Amniotic stem cell (primary cell): Measurements from ENCODE around the gene RAPGEF2.
"Not testable (repeated sequence)": the region's sequence is repeated elsewhere in the genome, so short reads cannot be mapped to it uniquely, and the experiment has no call there.

Source experiments
- DNase-seq: peaks from one replicate; lab custom pipeline; 2025; lab: John Stamatoyannopoulos, UW

RAPGEF2 gene

GRCh38 chr4:159240046-159240445 is 137.2 kb downstream of the RAPGEF2 start:
- no peak for DNase-seq

DNA sequence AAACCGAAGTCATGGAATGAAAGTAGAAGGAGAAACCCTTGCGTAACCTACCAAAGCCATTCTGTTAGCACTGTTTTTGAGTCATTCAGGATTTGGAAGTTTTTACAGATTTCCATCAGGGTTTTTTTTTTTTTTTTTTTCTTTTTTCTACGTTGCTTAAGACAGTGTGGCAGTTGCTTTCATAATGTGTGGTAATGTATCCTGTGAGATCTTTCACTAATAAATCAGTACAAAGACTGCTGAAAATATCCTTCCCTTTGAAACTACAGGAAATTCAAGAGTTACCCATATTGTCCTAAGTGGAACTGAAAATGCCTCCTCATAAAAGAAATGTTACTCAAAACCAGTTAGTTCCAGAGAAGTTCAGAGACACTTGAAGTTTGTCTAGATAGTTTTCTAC is 137.8 kb downstream of the RAPGEF2 start:
- DNase-seq: no peak

- DNase-seq: no peak
Measured at GRCh38 chr4:159242427-159242826, 139.5 kb downstream of the RAPGEF2 start.

DNA sequence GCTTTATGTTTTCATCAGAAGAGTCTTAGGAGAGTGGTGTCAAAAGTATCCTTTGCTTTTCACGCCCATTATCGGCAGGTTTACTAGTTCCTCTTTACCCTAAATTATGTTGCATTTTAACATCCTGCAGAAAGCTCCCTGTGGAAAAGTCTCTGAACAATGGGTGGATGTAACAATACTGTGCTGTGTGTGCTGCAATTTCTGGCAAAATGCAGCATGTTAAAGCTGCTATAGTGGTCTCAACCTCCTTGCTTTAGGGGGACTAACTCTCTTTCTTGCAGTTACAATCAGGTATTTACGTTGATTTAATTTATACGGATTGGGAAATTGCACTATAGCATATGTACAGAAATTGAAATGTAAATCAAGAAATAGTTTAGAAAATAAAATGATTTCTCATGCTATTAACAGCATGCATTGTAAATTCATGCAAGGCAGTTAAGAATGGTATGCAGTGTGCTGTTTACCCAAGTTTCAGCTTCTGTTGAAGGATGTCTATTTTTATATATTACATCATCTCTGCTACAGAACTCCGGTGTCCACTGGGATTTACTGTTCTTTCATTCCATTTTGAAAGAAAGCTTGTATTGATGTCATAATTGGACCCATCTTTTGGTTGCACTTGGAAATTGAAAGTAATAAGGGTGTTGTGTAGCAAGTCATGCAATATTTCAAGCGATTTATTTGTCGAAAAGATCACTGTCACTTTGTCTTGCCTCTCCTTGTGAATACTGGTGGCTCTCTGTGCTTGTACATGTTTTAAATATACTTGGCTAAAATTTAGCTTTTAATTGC is 145.7 kb downstream of the RAPGEF2 start:
- DNase-seq: no peak

DNA sequence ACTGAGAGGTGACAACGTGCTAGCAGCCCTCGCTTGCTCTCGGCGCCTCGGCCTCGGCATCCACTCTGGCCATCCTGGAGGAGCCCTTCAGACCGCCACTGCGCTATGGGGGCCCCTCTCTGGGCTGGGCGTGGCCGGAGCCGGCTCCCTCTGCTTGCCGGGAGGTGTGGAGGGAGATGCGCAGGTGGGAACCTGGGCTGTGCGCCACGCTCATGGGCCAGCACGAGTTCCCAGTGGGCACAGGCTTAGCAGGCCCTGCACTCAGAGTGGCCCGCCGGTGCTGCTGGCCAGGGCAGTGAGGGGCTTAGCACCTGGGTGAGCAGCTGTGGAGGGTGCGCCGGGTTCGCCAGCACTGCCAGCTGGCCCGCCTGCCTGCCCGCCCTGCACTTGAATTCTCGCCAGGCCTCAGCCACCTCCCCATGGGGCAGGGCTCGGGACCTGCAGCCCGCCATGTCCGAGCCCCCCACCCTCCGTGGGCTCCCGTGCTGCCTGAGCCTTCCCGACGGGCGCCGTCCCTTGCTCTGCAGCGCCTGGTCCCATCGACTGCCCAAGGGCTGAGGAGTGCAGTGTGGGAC is 148.0 kb downstream of the RAPGEF2 start:
- DNase-seq: no peak

- DNase-seq: not testable (repeated sequence)
Measured at GRCh38 chr4:159251580-159251979, 148.7 kb downstream of the RAPGEF2 start.

DNA sequence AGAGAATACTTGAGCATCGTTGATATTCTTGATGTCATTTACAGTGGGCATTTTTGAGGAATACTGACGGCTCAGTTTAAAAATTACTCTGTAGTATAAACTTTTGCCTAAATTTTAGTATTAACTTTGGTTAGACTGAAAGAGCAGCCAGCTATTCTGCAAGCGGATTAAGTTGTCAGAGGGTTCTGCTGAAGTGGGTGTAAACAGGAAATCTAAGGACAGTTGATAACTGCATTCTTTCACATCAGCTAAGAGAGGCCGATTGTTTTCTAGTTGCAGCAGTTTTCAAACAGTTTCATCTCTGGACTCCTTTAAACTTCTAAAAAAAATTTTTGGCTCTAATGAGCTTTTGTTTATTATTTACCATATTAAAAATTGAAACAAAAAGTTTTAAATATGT is 149.6 kb downstream of the RAPGEF2 start:
- no peak for DNase-seq

GRCh38 chr4:159256037-159256436 is 153.2 kb downstream of the RAPGEF2 start:
- no peak for DNase-seq

DNA sequence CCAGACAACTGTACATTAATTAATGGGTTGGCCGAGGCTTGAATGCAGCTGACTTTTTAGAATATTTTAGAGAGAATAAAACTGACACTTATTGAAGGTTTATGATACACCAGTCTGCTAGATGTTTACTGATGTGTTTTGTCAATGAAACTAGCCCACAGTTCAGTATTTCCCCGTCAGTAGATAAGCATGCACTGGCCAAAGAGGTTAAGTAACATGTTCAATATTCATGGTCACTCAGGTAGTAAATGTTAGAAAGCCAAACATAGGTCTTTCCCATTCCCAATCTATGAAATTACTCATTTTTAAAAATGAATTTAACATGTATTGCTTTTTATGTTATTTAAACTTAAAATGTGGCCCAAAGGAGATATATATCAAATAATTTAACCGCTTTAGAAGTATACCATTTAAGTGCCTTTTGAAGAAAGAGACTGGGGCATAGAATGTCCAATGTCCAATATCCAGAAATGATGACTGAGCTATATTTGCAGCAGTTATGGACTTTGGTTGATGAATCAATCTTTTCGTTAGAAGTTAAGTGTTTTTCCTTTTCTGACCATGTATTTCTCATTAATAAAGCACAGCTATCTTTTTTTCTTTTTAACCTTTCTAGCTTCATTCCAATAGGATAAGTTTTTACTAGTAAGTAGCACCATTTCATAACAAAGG is 156.1 kb downstream of the RAPGEF2 start:
- DNase-seq: no peak

GRCh38 chr4:159264057-159264456 is 161.2 kb downstream of the RAPGEF2 start:
- no peak for DNase-seq

DNA sequence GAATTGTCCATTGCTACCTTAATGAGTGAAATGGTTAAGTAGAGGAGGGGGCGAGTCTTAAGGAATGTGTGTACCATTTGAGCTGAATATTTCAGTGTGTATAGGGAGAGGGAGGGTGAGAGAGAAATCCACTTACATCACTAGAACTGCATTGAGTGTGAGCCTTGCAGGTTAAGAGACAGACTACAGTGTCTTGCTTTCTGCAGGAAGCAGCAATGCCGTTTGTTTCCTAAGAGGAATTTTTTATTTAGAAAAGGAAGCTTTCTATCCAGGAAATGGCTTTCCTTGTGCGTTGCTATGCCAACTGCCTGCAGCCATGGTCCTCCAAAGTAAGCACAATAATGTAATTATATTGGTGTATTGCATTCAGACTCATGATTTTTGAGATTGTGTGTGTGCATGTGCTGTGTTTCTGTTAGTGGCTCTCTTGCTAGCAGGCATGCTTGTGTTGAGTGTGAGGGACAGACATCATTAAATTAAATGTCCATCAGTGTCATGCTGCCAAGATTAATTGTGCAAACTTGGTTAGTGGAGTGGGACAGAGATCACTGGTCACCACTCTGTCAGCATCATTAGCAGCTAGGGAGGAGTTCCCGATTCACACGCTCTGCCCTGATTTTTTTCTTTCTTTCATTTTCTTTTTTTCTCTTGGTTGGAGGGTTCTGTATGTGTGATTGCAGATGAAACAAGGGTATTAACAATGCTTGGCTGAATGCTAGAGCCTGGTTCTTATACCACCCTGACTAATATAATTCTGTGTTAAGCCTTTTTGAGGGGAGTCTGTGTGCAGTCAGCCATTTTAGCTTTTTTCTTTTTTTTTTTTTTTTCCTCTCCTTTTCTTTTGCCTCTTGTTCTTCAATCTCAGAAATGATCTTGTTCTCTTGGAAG is 164.3 kb downstream of the RAPGEF2 start:
- DNase-seq: no peak

DNA sequence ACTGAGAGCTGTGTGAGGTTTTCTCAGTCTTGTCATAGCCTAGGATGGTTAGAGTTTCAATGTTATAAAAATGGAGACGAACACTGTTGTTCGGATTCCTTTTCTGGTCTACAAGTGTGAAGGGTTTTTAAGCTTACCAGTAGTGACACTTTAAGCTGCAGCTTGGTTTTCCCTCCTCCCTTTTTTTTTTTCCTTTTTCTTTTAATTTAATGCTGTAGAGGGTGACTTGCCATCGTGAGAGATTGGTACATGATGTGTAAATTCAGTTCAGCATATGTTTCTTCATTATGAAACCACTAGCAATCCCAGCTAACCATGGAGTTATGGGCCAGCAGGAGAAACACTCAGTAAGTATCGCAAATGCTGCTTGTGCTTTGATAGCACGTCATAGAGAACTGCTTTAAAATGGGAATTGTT is 165.0 kb downstream of the RAPGEF2 start:
- DNase-seq: no peak

GRCh38 chr4:159268607-159269006 is 165.7 kb downstream of the RAPGEF2 start:
- DNase-seq: no peak

GRCh38 chr4:159269116-159269515 is 166.2 kb downstream of the RAPGEF2 start:
- no peak for DNase-seq

GRCh38 chr4:159269956-159270355 is 167.1 kb downstream of the RAPGEF2 start:
- DNase-seq: no peak

- no peak for DNase-seq
Measured at GRCh38 chr4:159271856-159272255, 169.0 kb downstream of the RAPGEF2 start.

- no peak for DNase-seq
Measured at GRCh38 chr4:159272273-159273140, 169.6 kb downstream of the RAPGEF2 start.

DNA sequence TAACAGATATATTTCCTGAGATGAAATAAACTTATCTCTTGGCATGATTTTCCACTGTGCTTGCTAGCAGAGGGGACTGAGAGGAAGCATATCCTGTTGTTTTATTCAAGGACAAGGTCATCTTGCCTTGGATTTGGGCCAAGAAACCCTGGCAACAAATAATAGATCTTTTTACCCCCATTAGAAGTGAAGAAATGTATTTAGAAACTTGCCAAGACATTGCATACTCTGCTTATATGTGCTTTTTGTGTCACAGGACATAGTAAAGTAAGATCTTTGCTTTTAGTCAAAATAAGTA is 170.2 kb downstream of the RAPGEF2 start:
- DNase-seq: no peak

DNA sequence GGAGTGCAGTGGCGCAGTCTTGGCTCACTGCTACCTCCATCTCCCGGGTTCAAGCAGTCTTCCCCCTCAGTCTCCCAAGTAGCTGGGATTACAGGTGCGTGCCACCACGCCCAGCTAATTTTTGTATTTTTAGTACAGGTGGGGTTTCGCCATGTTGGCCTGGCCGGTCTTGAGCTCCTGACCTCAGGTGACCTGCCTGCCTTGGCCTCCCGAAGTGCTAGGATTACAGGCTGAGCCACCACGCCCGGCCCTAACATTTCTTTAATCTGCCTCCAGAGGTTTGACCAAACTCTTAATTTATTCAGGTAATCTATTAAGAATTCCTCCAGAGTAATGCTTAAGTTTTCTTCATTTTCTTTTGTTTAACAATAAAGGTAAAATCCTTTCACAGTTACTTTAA is 171.0 kb downstream of the RAPGEF2 start:
- DNase-seq: no peak

GRCh38 chr4:159278399-159278798 is 175.5 kb downstream of the RAPGEF2 start:
- DNase-seq: no peak

DNA sequence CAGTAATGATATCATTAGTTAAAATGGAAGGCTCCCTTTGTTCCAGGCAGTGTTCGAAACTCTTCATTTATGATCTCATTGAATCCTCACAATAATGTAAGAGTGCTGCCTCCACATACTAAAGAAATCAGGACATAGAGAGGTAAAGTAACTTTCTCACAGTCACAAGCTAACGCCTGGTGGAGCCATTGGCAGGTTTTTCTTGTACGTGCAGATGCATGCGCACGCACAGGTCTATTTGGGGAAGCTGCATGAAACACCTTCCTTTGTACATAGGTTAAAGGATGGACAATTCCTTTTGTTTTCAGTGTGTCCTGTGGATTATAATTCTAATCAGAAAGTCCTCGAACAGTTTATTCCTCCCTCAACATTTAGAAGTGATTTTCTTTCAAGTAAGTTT is 176.2 kb downstream of the RAPGEF2 start:
- no peak for DNase-seq
